GM23338 (cell line): ENCODE measurements around the gene DACH1.

Experiments
- EZH2 ChIP-seq: fragments of 200-600 bp; sonication (generic); IDR thresholded peaks from one replicate; pipeline ENCODE4 v1.8.0; 2017; ENCODE audit warnings: antibody characterized with exemption, mild to moderate bottlenecking, low read depth; ENCODE audit not compliant: unreplicated experiment
- EZH2phosphoT487 ChIP-seq: fragments of 200-600 bp; sonication (generic); IDR thresholded peaks from one replicate; pipeline ENCODE4 v1.8.1; 2018; ENCODE audit warnings: antibody characterized with exemption; ENCODE audit not compliant: unreplicated experiment
- POLR2AphosphoS5 ChIP-seq: IDR thresholded peaks from 2 replicates; pipeline ENCODE4 v1.6.1; 2016; ENCODE audit warnings: antibody characterized with exemption, low read depth
- ZNF114 ChIP-seq: fragments of 250-450 bp; sonication (Bioruptor Pico); IDR thresholded peaks from 2 replicates; pipeline ENCODE4 v1.5.0; 2020; ENCODE audit warnings: mild to moderate bottlenecking, moderate library complexity
- TF ChIP-seq, protein P1 (sequence below), 2 experiments: fragments of 200-600 bp in 1 of 2; sonication (generic) in 1 of 2; conservative IDR thresholded peaks; 2 replicates each; pipeline versions ENCODE4 v1.5.1 to v1.6.1; 2016 to 2017; ENCODE audit warnings: antibody characterized with exemption in 2 of 2, low read depth in 2 of 2, mild to moderate bottlenecking in 2 of 2, moderate library complexity in 1 of 2
- TF ChIP-seq, protein P2 (sequence below): IDR thresholded peaks from 2 replicates; pipeline ENCODE4 v1.6.1; 2016; ENCODE audit warnings: antibody characterized with exemption

DNA sequence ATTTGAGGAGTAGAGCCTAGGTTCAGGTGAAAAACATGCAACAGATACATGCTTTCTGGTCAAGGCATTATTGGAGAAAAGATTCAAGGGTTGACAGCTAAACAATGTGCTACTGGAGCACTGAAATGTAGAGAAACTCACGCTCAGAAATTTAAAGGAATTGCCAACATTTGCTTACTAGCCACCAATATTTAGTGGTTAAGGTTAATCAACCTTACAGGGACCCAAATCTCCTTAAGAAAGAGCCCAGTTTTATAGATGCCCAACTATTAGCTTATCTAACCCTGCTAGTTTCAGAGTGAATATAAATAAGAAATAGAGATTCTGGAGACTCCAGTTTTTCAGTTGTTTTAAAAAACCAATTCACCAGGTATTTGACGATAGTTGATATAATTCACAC, 203.6 kb downstream of the DACH1 start:
- TF ChIP-seq, protein P1, sequence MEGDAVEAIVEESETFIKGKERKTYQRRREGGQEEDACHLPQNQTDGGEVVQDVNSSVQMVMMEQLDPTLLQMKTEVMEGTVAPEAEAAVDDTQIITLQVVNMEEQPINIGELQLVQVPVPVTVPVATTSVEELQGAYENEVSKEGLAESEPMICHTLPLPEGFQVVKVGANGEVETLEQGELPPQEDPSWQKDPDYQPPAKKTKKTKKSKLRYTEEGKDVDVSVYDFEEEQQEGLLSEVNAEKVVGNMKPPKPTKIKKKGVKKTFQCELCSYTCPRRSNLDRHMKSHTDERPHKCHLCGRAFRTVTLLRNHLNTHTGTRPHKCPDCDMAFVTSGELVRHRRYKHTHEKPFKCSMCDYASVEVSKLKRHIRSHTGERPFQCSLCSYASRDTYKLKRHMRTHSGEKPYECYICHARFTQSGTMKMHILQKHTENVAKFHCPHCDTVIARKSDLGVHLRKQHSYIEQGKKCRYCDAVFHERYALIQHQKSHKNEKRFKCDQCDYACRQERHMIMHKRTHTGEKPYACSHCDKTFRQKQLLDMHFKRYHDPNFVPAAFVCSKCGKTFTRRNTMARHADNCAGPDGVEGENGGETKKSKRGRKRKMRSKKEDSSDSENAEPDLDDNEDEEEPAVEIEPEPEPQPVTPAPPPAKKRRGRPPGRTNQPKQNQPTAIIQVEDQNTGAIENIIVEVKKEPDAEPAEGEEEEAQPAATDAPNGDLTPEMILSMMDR (conservative IDR thresholded peaks at IDR 0.05; ENCODE audit: low read depth in 2 of 2) = no peak
- TF ChIP-seq ZNF114 (CRISPR knock-in tag) = no peak
- no peak for TF ChIP-seq EZH2phosphoT487
- no peak for TF ChIP-seq POLR2AphosphoS5
- TF ChIP-seq EZH2 = no peak
- TF ChIP-seq, protein P2, sequence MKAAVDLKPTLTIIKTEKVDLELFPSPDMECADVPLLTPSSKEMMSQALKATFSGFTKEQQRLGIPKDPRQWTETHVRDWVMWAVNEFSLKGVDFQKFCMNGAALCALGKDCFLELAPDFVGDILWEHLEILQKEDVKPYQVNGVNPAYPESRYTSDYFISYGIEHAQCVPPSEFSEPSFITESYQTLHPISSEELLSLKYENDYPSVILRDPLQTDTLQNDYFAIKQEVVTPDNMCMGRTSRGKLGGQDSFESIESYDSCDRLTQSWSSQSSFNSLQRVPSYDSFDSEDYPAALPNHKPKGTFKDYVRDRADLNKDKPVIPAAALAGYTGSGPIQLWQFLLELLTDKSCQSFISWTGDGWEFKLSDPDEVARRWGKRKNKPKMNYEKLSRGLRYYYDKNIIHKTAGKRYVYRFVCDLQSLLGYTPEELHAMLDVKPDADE = no peak
